Rectal smooth muscle tissue (tissue), 1 donor: ENCODE results near the gene GDPD2.

Source experiments
- H3K27ac ChIP-seq: one replicate; pipeline ENCODE4 v1.7.0; 2013; ENCODE audit warnings: low read depth, low read length, inconsistent platforms
- H3K27me3 ChIP-seq: one replicate; pipeline ENCODE4 v1.7.0; 2013; ENCODE audit warnings: low read length; ENCODE audit not compliant: control insufficient read depth, insufficient read depth
- H3K36me3 ChIP-seq: one replicate; pipeline ENCODE4 v1.7.0; 2013; ENCODE audit warnings: low read length; ENCODE audit not compliant: control insufficient read depth, insufficient read depth
- H3K4me1 ChIP-seq: one replicate; pipeline ENCODE4 v1.7.0; 2013; ENCODE audit warnings: low read length; ENCODE audit not compliant: control insufficient read depth, insufficient read depth
- H3K4me3 ChIP-seq: one replicate; pipeline ENCODE4 v1.7.0; 2013; ENCODE audit warnings: low read length
- H3K9ac ChIP-seq: one replicate; pipeline ENCODE4 v1.7.0; 2013; ENCODE audit warnings: low read length

Gene GDPD2

GRCh38 chrX:70427365-70427764, 4.3 kb downstream of the GDPD2 start:
- H3K4me1 ChIP-seq: no peaks in the 10 kb centered on the region
- H3K27ac ChIP-seq: no peak overlapping the region
- H3K9ac ChIP-seq: no peak overlapping the region
- H3K4me3 ChIP-seq: no peak overlapping the region
- H3K27me3 ChIP-seq: no peaks in the 10 kb centered on the region
- H3K36me3 ChIP-seq: no peaks in the 10 kb centered on the region

GRCh38 chrX:70429759-70430158, 6.6 kb downstream of the GDPD2 start:
- no peak overlapping the region for H3K9ac ChIP-seq
- no peaks in the 10 kb centered on the region for H3K4me1 ChIP-seq
- no peak overlapping the region for H3K27ac ChIP-seq
- no peaks in the 10 kb centered on the region for H3K27me3 ChIP-seq
- no peaks in the 10 kb centered on the region for H3K36me3 ChIP-seq
- no peak overlapping the region for H3K4me3 ChIP-seq

- Histone ChIP-seq H3K4me1 (no peaks in the 10 kb centered on the region), H3K27ac (no peak overlapping the region), H3K36me3 (no peaks in the 10 kb centered on the region), H3K9ac (no peak overlapping the region), H3K27me3 (no peaks in the 10 kb centered on the region), H3K4me3 (peak overlapping the region; percentile 62)
Measured at GRCh38 chrX:70432936-70433847, 10.1 kb downstream of the GDPD2 start.

- H3K27me3 ChIP-seq: no peaks in the 10 kb centered on the region
- peak overlapping the region; percentile 29 for H3K27ac ChIP-seq
- H3K4me3 ChIP-seq: peak overlapping the region; percentile 62
- no peaks in the 10 kb centered on the region for H3K4me1 ChIP-seq
- no peaks in the 10 kb centered on the region for H3K36me3 ChIP-seq
- H3K9ac ChIP-seq: no peak overlapping the region
Measured at GRCh38 chrX:70433848-70434351, 10.8 kb downstream of the GDPD2 start.

GRCh38 chrX:70434352-70434866, 11.3 kb downstream of the GDPD2 start:
- Histone ChIP-seq H3K27ac (peak overlapping the region; percentile 29), H3K4me3 (peak overlapping the region; percentile 64), H3K9ac (no peak overlapping the region), H3K4me1 (no peaks in the 10 kb centered on the region), H3K27me3 (no peaks in the 10 kb centered on the region), H3K36me3 (no peaks in the 10 kb centered on the region)

- Histone ChIP-seq H3K36me3 (no peaks in the 10 kb centered on the region), H3K27ac (no peak overlapping the region), H3K27me3 (no peaks in the 10 kb centered on the region), H3K9ac (no peak overlapping the region), H3K4me3 (peak overlapping the region; percentile 64), H3K4me1 (no peaks in the 10 kb centered on the region)
Measured at GRCh38 chrX:70434914-70435586, 11.9 kb downstream of the GDPD2 start.

- no peaks in the 10 kb centered on the region for H3K36me3 ChIP-seq
- no peaks in the 10 kb centered on the region for H3K27me3 ChIP-seq
- no peak overlapping the region for H3K4me3 ChIP-seq
- no peak overlapping the region for H3K9ac ChIP-seq
- H3K27ac ChIP-seq: no peak overlapping the region
- no peaks in the 10 kb centered on the region for H3K4me1 ChIP-seq
Measured at GRCh38 chrX:70436343-70436742, 13.2 kb downstream of the GDPD2 start.

GRCh38 chrX:70437011-70437410, 13.9 kb downstream of the GDPD2 start:
- Histone ChIP-seq H3K9ac (no peak overlapping the region), H3K27me3 (no peaks in the 10 kb centered on the region), H3K27ac (no peak overlapping the region), H3K4me1 (no peaks in the 10 kb centered on the region), H3K4me3 (no peak overlapping the region), H3K36me3 (no peaks in the 10 kb centered on the region)

- Histone ChIP-seq H3K27me3 (no peaks in the 10 kb centered on the region), H3K4me3 (no peak overlapping the region), H3K9ac (no peak overlapping the region), H3K36me3 (no peaks in the 10 kb centered on the region), H3K4me1 (no peaks in the 10 kb centered on the region), H3K27ac (no peak overlapping the region)
Measured at GRCh38 chrX:70437921-70438665, 15.0 kb downstream of the GDPD2 start.

- no peaks in the 10 kb centered on the region for H3K4me1 ChIP-seq
- H3K27ac ChIP-seq: no peak overlapping the region
- H3K9ac ChIP-seq: no peak overlapping the region
- H3K27me3 ChIP-seq: no peaks in the 10 kb centered on the region
- no peak overlapping the region for H3K4me3 ChIP-seq
- H3K36me3 ChIP-seq: no peaks in the 10 kb centered on the region
Measured at GRCh38 chrX:70439016-70439415, 15.9 kb downstream of the GDPD2 start.

GRCh38 chrX:70442224-70442623, 19.1 kb downstream of the GDPD2 start:
- H3K36me3 ChIP-seq: no peaks in the 10 kb centered on the region
- no peaks in the 10 kb centered on the region for H3K4me1 ChIP-seq
- no peak overlapping the region for H3K27ac ChIP-seq
- peaks cover 8% of the 10 kb centered on the region for H3K27me3 ChIP-seq
- H3K4me3 ChIP-seq: no peak overlapping the region
- H3K9ac ChIP-seq: no peak overlapping the region

GRCh38 chrX:70444326-70444945, 21.3 kb downstream of the GDPD2 start, which contains the start of gene DLG3:
Gene DLG3 (plus strand): TSS chrX:70444835. CDS start chrX:70445202, 367 bp downstream.
- H3K27ac ChIP-seq: no peak within 1 kb of the TSS
- H3K36me3 ChIP-seq: no peaks in the 10 kb centered on the region
- no peaks in the 10 kb centered on the region for H3K4me1 ChIP-seq
- H3K27me3 ChIP-seq: peaks cover 8% of the 10 kb centered on the region
- H3K4me3 ChIP-seq: no peak within 1 kb of the TSS
- H3K9ac ChIP-seq: no peak within 1 kb of the TSS
